Measurements from ENCODE around the gene VWA5B1. TPM values are rescaled to one million over a fixed set of nuclear protein-coding genes. Genes with fewer than 3 reads are reported as not detected.

The VWA5B1 gene
- total and polyA plus RNA-seq, 2 of the 8 experiments (the other 6 are each of a cell fraction or from before 2014, with no cell fraction given), result 0.54 to 2.3 TPM

DNA sequence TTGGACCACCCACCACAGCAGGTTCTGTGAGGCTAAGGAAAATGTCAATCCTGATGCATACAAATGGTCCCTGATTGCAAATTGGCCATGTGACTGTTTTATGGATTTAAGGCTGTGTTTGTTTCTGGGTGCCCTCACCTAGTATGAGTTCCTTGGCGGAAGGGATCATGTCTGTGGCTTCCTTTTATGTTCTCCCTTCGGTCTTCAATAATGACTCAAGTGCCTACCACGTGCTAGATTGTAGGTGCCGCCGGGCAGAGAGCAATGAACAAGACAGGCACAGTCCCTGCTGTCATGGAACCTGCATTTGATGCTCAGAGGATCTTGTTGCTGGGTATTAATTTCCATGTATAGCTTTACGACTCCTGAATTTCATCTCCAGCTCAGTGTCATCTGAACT is 9.8 kb upstream of the VWA5B1 start:
- no peak overlapping the region for H3K4ac ChIP-seq (replicated peaks; ENCODE audit: insufficient read length, low read depth, low read length)
- no peak overlapping the region for H4K8ac ChIP-seq (ENCODE audit: extremely low read depth, insufficient read depth, low read length)
- H2BK12ac ChIP-seq (ENCODE audit: low read depth, low read length), result no peak overlapping the region
- peaks cover 0 to 3% of the 10 kb centered on the region in 2 experiments; a peak in 2 of 4 replicates for H3K9me3 ChIP-seq (ENCODE audit: insufficient read depth in 2 of 2, low read depth in 1 of 2, low read length in 1 of 2)
- H2BK120ac ChIP-seq (replicated peaks; ENCODE audit: low read depth, low read length), result no peak overlapping the region
- H2AFZ ChIP-seq (ENCODE audit: low read length), result no peak overlapping the region
- no peak overlapping the region for H3K18ac ChIP-seq (ENCODE audit: extremely low read depth, low read length)
- no peaks in the 10 kb centered on the region for H3K79me2 ChIP-seq (ENCODE audit: control insufficient read depth in 1 of 2, insufficient read depth in 2 of 2, low read length in 2 of 2)
- no peak overlapping the region for H2BK15ac ChIP-seq (ENCODE audit: low read length)
- H4K5ac ChIP-seq (ENCODE audit: insufficient read length, low read depth, low read length), result no peak overlapping the region
- no peak overlapping the region for H2AK5ac ChIP-seq (ENCODE audit: low read depth, low read length)
- H3K4me3 ChIP-seq (ENCODE audit: extremely low read depth in 1 of 4, insufficient read depth in 2 of 4, low read depth in 3 of 4, low read length in 4 of 4), result no peak overlapping the region
- no peak overlapping the region for H3K14ac ChIP-seq (ENCODE audit: insufficient read length)
- no peak overlapping the region for H3K27ac ChIP-seq (ENCODE audit: low read depth, low read length)
- H3K79me1 ChIP-seq (ENCODE audit: low read depth, low read length), result no peaks in the 10 kb centered on the region
- 0 out of 2 replicates have a peak, but pooled peaks cover 3% of the 10 kb centered on the region for H3K23me2 ChIP-seq (ENCODE audit: low read depth, low read length)
- 91% methylated on average over 6 of the region's 6 CpGs; no CpG with 5 or more reads in 1 of the 2 experiments for WGBS, 2 experiments (ENCODE audit: extremely low coverage in 1 of 2, insufficient coverage in 1 of 2, insufficient read length in 1 of 2, insufficient replicate concordance in 2 of 2, low coverage in 1 of 2, low lambda C conversion rate in 2 of 2, missing lambda C conversion rate in 1 of 2)
- H2BK20ac ChIP-seq (ENCODE audit: low read length), result no peak overlapping the region
- peaks cover 0 to 5% (median 0%) of the 10 kb centered on the region in 4 experiments; a peak in 3 of 7 replicates for H3K27me3 ChIP-seq (replicated peaks in 1 of 4; ENCODE audit: control insufficient read depth in 3 of 4, extremely low read depth in 1 of 4, insufficient read depth in 3 of 4, low read length in 3 of 4)
- FAIRE-seq, result no peak
- H4K20me1 ChIP-seq (replicated peaks in 1 of 2; ENCODE audit: control insufficient read depth in 1 of 2, insufficient read depth in 2 of 2, low read length in 2 of 2), result no peaks in the 10 kb centered on the region
- H4K91ac ChIP-seq (replicated peaks; ENCODE audit: insufficient read length, low read length), result no peak overlapping the region
- CTCF ChIA-PET (ENCODE audit: partially characterized antibody), result interaction anchor here (1.1 to 1.2 kb wide), 2 partner anchors 10 to 14 kb away, joined by 4 read pairs; partner anchors contain the start of gene VWA5B1
- H3K36me3 ChIP-seq (ENCODE audit: control insufficient read depth in 2 of 4, insufficient read depth in 4 of 4, low read length in 3 of 4), result no peaks in the 10 kb centered on the region
- no peak for TF ChIP-seq MAFK (IDR thresholded peaks at IDR 0.05; ENCODE audit: low read depth, low read length)
- H2BK5ac ChIP-seq (ENCODE audit: low read depth, low read length), result no peak overlapping the region
- H3K4me1 ChIP-seq (replicated peaks in 1 of 4; ENCODE audit: control insufficient read depth in 3 of 4, insufficient read depth in 4 of 4, low read length in 3 of 4), result peaks cover 3 to 12% (median 8%) of the 10 kb centered on the region in 4 experiments
- H3K23ac ChIP-seq (ENCODE audit: insufficient read length), result no peak overlapping the region
- POLR2A ChIA-PET (ENCODE audit: partially characterized antibody), result interaction anchor here (2.2 kb wide), 1 partner anchor 10 kb away, joined by 9 read pairs; the partner anchor contains the start of gene VWA5B1
- DNase-seq (ENCODE audit: low read depth in 1 of 2, low spot score in 2 of 2), result no peak
- H3K9ac ChIP-seq (replicated peaks in 1 of 4; ENCODE audit: extremely low read depth in 1 of 4, low read depth in 3 of 4, low read length in 3 of 4), result no peak overlapping the region
- H3K4me2 ChIP-seq (ENCODE audit: insufficient read depth in 1 of 2, low read depth in 2 of 2, low read length in 2 of 2), result no peak overlapping the region
- H3K56ac ChIP-seq (replicated peaks; ENCODE audit: insufficient read length, low read depth, low read length), result no peak overlapping the region

All from H1 (cell line).